SU-DHL-6 (cell line): Measurements from ENCODE around the gene NFYC.

Source experiments
- H2AFZ ChIP-seq: fragments of 200-600 bp; sonication (generic); 2 replicates; pipeline ENCODE4 v1.6.1; 2014; ENCODE audit warnings: low read depth, mild to moderate bottlenecking, moderate library complexity, mixed read lengths, antibody characterized with exemption, low read length; ENCODE audit not compliant: severe bottlenecking
- H3F3A ChIP-seq: fragments of 200-600 bp; shearing (Covaris generic); 2 replicates; pipeline ENCODE4 v1.6.0; 2016; ENCODE audit warnings: antibody characterized with exemption, mild to moderate bottlenecking; ENCODE audit not compliant: insufficient read depth
- H3K27ac ChIP-seq: fragments of 200-600 bp; sonication (generic); 2 replicates; pipeline ENCODE4 v1.5.1; 2016; ENCODE audit warnings: low read depth, mild to moderate bottlenecking, low read length, moderate library complexity, mixed read lengths
- H3K27me3 ChIP-seq: fragments of 200-600 bp; sonication (generic), shearing (Covaris generic); 2 replicates; pipeline ENCODE4 v1.6.0; 2014; ENCODE audit warnings: mild to moderate bottlenecking, low read length
- H3K36me3 ChIP-seq: fragments of 200-600 bp; sonication (generic); 2 replicates; pipeline ENCODE4 v1.6.1; 2014; ENCODE audit warnings: mild to moderate bottlenecking, low read length, mixed read lengths
- H3K4me2 ChIP-seq: fragments of 300-600, 200-600 bp; shearing (Covaris generic), sonication (generic); 2 replicates; pipeline ENCODE4 v1.6.0; 2014; ENCODE audit warnings: low read length, low read depth, mild to moderate bottlenecking; ENCODE audit not compliant: poor library complexity, severe bottlenecking
- H3K4me3 ChIP-seq: fragments of 200-600 bp; sonication (generic); 2 replicates; pipeline ENCODE4 v1.5.1; 2014; ENCODE audit warnings: antibody characterized with exemption, low read length, mild to moderate bottlenecking, mixed read lengths; ENCODE audit not compliant: insufficient read depth, poor library complexity, severe bottlenecking
- H3K79me2 ChIP-seq: fragments of 200-600 bp; sonication (generic); 2 replicates; pipeline ENCODE4 v1.6.1; 2014; ENCODE audit warnings: mild to moderate bottlenecking, low read length, moderate library complexity; ENCODE audit not compliant: insufficient read depth
- H3K9ac ChIP-seq: fragments of 200-600 bp; sonication (generic); 2 replicates; pipeline ENCODE4 v1.7.0; 2014; ENCODE audit warnings: mild to moderate bottlenecking, low read length
- H3K9me2 ChIP-seq: fragments of 200-600 bp; sonication (generic); replicated peaks from 2 replicates; pipeline ENCODE4 v1.6.1; 2014; ENCODE audit warnings: low read length; ENCODE audit not compliant: insufficient read depth
- H3K9me3 ChIP-seq: fragments of 200-600 bp; sonication (generic); 2 replicates; pipeline ENCODE4 v1.6.1; 2014; ENCODE audit warnings: low read length, mixed read lengths; ENCODE audit not compliant: insufficient read depth
- H4K20me1 ChIP-seq: fragments of 200-600 bp; sonication (generic); 2 replicates; pipeline ENCODE4 v1.6.1; 2014; ENCODE audit warnings: low read depth, mild to moderate bottlenecking, antibody characterized with exemption, low read length, moderate library complexity, mixed read lengths
- EZH2phosphoT487 ChIP-seq: fragments of 200-600 bp; sonication (generic), shearing (Covaris generic); conservative IDR thresholded peaks from 2 replicates; pipeline ENCODE4 v1.6.1; 2018; ENCODE audit warnings: mild to moderate bottlenecking, antibody characterized with exemption, low read length, moderate library complexity, mixed read lengths
- TF ChIP-seq, protein P1 (sequence below): fragments of 200-600 bp; sonication (generic); IDR thresholded peaks from one replicate; pipeline ENCODE4 v1.5.1; 2017; ENCODE audit warnings: antibody characterized with exemption, mild to moderate bottlenecking, low read length, moderate library complexity; ENCODE audit not compliant: insufficient read depth, poor library complexity, severe bottlenecking

Gene NFYC

DNA sequence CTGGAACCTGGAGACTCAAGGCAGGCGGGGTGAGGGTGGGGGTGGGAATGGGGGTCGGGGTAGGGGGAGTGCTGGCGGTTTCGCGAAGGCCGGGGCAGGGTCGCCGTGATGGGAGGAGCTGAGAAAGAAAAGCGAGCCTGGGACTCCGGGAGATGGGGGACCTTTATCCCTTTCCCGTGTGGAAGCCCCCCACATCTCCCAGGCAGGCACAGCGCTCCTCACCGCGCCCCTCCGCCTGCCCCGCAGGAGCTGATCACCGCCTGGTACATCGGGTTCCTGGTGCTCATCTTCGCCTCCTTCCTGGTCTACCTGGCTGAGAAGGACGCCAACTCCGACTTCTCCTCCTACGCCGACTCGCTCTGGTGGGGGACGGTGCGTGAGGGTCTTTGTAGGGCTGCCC is 127.6 kb downstream of the NFYC start:
- no peak overlapping the region for H3K4me3 ChIP-seq
- no peaks in the 10 kb centered on the region for H3K27me3 ChIP-seq
- no peaks in the 10 kb centered on the region for H3K36me3 ChIP-seq
- H3K9me3 ChIP-seq: no peaks in the 10 kb centered on the region
- H3K79me2 ChIP-seq: no peaks in the 10 kb centered on the region
- TF ChIP-seq EZH2phosphoT487: no peak
- TF ChIP-seq, protein P1, sequence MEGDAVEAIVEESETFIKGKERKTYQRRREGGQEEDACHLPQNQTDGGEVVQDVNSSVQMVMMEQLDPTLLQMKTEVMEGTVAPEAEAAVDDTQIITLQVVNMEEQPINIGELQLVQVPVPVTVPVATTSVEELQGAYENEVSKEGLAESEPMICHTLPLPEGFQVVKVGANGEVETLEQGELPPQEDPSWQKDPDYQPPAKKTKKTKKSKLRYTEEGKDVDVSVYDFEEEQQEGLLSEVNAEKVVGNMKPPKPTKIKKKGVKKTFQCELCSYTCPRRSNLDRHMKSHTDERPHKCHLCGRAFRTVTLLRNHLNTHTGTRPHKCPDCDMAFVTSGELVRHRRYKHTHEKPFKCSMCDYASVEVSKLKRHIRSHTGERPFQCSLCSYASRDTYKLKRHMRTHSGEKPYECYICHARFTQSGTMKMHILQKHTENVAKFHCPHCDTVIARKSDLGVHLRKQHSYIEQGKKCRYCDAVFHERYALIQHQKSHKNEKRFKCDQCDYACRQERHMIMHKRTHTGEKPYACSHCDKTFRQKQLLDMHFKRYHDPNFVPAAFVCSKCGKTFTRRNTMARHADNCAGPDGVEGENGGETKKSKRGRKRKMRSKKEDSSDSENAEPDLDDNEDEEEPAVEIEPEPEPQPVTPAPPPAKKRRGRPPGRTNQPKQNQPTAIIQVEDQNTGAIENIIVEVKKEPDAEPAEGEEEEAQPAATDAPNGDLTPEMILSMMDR: no peak
- no peak overlapping the region for H3K9ac ChIP-seq
- no peaks in the 10 kb centered on the region for H3F3A ChIP-seq
- no peak overlapping the region for H2AFZ ChIP-seq
- H4K20me1 ChIP-seq: no peaks in the 10 kb centered on the region
- H3K9me2 ChIP-seq: no peaks in the 10 kb centered on the region
- H3K27ac ChIP-seq: no peak overlapping the region
- no peak overlapping the region for H3K4me2 ChIP-seq

- H2AFZ ChIP-seq: no peak overlapping the region
- H3K36me3 ChIP-seq: no peaks in the 10 kb centered on the region
- H4K20me1 ChIP-seq: no peaks in the 10 kb centered on the region
- H3K9me2 ChIP-seq: no peaks in the 10 kb centered on the region
- no peaks in the 10 kb centered on the region for H3F3A ChIP-seq
- H3K4me3 ChIP-seq: no peak overlapping the region
- H3K4me2 ChIP-seq: no peak overlapping the region
- TF ChIP-seq EZH2phosphoT487: no peak
- TF ChIP-seq, protein P1: no peak
- H3K27me3 ChIP-seq: no peaks in the 10 kb centered on the region
- no peak overlapping the region for H3K9ac ChIP-seq
- no peaks in the 10 kb centered on the region for H3K79me2 ChIP-seq
- no peaks in the 10 kb centered on the region for H3K9me3 ChIP-seq
- H3K27ac ChIP-seq: no peak overlapping the region
Observed at GRCh38 chr1:40820251-40820797, 128.8 kb downstream of the NFYC start.
